ENCODE measurements around the gene NDE1.

NDE1 gene

DNA sequence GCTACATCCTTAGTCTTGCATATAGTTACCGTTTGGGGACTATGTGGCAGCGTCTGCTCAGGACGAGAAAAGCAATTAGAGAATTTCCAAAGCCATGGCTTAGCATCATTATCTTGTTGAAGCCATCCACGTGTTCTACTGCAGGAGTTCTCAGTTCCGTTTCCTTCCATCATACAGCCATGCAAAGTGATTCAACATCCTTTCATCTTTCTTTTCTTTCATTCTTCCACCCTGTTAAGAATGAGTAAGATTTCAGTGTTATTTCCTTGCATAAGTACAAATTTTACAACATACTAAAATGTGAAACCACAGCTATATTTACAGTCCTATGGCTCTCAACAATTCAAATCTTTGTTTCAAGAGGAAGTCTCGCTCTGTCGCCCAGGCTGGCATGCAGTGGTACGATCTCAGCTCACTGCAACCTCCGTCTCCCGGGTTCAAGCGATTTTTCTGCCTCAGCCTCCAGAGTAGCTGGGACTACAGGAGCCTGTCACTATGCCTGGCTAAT lies 10.9 kb upstream of the NDE1 start:
- no peak for DNase-seq (ENCODE audit: low read depth, low spot score)
- in situ Hi-C loops (cut with HindIII; ENCODE audit: low sequenced_read_pairs): no loop called here

GRCh38 chr16:15640966-15641365 lies 9.1 kb upstream of the NDE1 start:
- TF ChIP-seq, protein P1, sequence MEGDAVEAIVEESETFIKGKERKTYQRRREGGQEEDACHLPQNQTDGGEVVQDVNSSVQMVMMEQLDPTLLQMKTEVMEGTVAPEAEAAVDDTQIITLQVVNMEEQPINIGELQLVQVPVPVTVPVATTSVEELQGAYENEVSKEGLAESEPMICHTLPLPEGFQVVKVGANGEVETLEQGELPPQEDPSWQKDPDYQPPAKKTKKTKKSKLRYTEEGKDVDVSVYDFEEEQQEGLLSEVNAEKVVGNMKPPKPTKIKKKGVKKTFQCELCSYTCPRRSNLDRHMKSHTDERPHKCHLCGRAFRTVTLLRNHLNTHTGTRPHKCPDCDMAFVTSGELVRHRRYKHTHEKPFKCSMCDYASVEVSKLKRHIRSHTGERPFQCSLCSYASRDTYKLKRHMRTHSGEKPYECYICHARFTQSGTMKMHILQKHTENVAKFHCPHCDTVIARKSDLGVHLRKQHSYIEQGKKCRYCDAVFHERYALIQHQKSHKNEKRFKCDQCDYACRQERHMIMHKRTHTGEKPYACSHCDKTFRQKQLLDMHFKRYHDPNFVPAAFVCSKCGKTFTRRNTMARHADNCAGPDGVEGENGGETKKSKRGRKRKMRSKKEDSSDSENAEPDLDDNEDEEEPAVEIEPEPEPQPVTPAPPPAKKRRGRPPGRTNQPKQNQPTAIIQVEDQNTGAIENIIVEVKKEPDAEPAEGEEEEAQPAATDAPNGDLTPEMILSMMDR (IDR thresholded peaks at IDR 0.05; ENCODE audit: low read depth, low read length): no peak
- DNase-seq (ENCODE audit: low read depth, low spot score): no peak
- in situ Hi-C loops (cut with HindIII; ENCODE audit: low sequenced_read_pairs): no loop called here
- H3K4me3 ChIP-seq (ENCODE audit: low read depth, low read length): no peak overlapping the region

More for the DNA sequence above, 10.9 kb upstream of the NDE1 start:
- H3K4me3 ChIP-seq (ENCODE audit: low read depth, low read length): no peak overlapping the region
- TF ChIP-seq, protein P1 (IDR thresholded peaks at IDR 0.05; ENCODE audit: low read depth, low read length): no peak

- TF ChIP-seq, protein P1 (IDR thresholded peaks at IDR 0.05; ENCODE audit: low read depth, low read length): no peak
- DNase-seq (ENCODE audit: low read depth, low spot score): no peak
- in situ Hi-C loops (cut with HindIII; ENCODE audit: low sequenced_read_pairs): no loop called here
- peak overlapping the region; percentile 98 for H3K4me3 ChIP-seq (ENCODE audit: low read depth, low read length)
Observed at GRCh38 chr16:15641753-15642556, 8.1 kb upstream of the NDE1 start.

DNA sequence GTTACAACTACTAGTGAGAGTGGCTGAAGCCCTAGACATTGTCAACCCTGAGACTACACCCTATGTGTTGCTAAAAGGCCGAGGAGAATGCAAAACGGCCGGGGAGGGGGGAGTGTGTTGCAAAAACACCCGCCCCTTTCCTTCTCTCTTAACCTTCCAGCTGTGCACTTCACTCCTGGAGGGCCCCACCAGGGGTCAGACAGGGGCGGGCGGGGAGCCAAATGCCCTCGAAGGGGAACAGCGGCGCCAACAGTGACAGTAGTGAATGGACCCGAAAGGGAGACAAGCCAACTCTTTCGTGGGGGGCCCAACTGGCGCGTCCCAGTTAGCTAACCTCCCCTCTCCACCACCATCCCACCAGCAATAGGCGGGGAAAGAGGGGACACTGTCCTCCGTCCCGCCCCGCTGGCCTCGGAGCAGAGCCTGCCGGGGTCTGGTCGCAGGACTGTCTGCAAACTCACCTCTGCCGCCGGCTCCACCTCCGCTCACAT lies 7.4 kb upstream of the NDE1 start:
- H3K4me3 ChIP-seq (ENCODE audit: low read depth, low read length): peak overlapping the region; percentile 98
- in situ Hi-C loops (cut with HindIII; ENCODE audit: low sequenced_read_pairs): no loop called here
- peak; percentile 36 for DNase-seq (ENCODE audit: low read depth, low spot score)
- TF ChIP-seq, protein P1 (IDR thresholded peaks at IDR 0.05; ENCODE audit: low read depth, low read length): peak; percentile 43

DNA sequence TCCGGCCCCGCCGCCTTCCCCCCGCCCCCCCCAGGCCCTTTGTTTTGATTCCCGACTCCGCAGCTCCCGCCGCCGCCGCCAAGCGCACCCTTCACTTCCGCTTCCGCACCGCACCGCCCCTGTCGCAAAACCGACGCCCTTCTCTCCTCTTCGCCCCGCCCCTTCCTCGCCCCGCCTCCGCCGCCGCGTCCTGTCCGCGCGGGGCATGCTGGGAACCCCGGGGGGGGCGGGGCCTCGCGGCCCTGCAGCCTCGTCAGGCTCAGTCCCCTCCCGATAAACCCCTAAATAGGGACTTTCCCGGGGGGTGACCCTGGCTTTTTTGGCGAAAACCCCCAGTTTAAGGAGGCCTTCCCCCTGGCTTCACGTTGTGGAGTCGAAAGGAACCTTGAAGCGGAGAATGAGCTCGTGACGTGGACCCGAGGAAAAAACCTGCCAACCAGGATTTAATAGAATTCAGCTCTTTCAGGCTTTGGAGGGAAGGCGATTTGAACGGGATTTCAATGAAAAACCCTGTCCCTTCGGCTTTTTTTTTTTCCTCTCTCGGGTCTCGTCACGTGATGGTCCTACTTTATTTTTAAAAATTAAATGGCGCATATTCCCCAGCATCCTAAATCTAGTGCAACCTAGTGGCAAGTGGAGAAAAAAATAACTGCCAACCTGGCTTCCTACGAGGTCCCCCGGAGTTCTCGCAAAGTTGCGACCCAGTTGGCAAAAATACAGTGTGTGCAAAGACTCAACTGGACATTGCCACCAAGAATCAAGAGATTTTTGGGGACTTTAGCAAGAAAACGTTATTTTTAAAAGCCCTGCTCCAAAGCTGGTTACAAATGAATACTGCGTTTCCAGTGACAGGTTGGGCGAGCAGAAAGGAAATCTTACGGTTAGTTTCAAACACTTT lies 6.7 kb upstream of the NDE1 start, which contains the start of gene MARF1:
MARF1 (minus strand) TSS at position 107 of the 898 bp plus-strand sequence. CDS start 3,921 bp downstream, outside the sequence.
- DNase-seq (ENCODE audit: low read depth, low spot score): peak; percentile 96
- H3K4me3 ChIP-seq (ENCODE audit: low read depth, low read length): peak within 1 kb of the TSS; percentile 98
- in situ Hi-C loops (cut with HindIII; ENCODE audit: low sequenced_read_pairs): no loop called here
- TF ChIP-seq, protein P1 (IDR thresholded peaks at IDR 0.05; ENCODE audit: low read depth, low read length): peak; percentile 59

- H3K4me3 ChIP-seq (ENCODE audit: low read depth, low read length): peak overlapping the region; percentile 98
- DNase-seq (ENCODE audit: low read depth, low spot score): peak; percentile 10
- in situ Hi-C loops (cut with HindIII; ENCODE audit: low sequenced_read_pairs): no loop called here
- TF ChIP-seq, protein P1 (IDR thresholded peaks at IDR 0.05; ENCODE audit: low read depth, low read length): no peak
Observed at GRCh38 chr16:15643946-15644250, 6.1 kb upstream of the NDE1 start.
